Brain microvascular endothelial cell (primary cell): ENCODE data around the gene AGRN.
"Not testable (repeated sequence)": the region's sequence is repeated elsewhere in the genome, so short reads cannot be mapped to it uniquely, and the experiment has no call there.

Experiments
- DNase-seq: peaks from one replicate; pipeline ENCODE4 v3.0.0-alpha.2; 2020
- H3K27ac ChIP-seq: fragments of 250-450 bp; sonication (Bioruptor Pico); 2 replicates; pipeline ENCODE4 v1.5.1; 2020; ENCODE audit warnings: mild to moderate bottlenecking, moderate library complexity
- H3K27me3 ChIP-seq: fragments of 250-450 bp; sonication (Bioruptor Pico); replicated peaks from 2 replicates; pipeline ENCODE4 v1.5.1; 2020; ENCODE audit warnings: mild to moderate bottlenecking
- H3K36me3 ChIP-seq: fragments of 250-450 bp; sonication (Bioruptor Pico); replicated peaks from 2 replicates; pipeline ENCODE4 v1.5.1; 2020; ENCODE audit warnings: mild to moderate bottlenecking
- H3K4me3 ChIP-seq: 2 replicates; pipeline ENCODE4 v1.5.1; 2011; ENCODE audit warnings: low read depth, mild to moderate bottlenecking, control low read depth, low read length, moderate library complexity
- CTCF ChIP-seq: IDR thresholded peaks from 2 replicates; pipeline ENCODE4 v1.5.1; 2011; ENCODE audit warnings: low read depth, mild to moderate bottlenecking, moderate library complexity, low read length, control low read depth, inconsistent platforms; ENCODE audit errors: missing control alignments
- in situ Hi-C: cut with HindIII; loops from 2 replicates; pipeline ENCODE4 v1.10.0; 2017; ENCODE audit warnings: low sequenced_read_pairs, low pct_ligation_motif_present

AGRN gene

GRCh38 chr1:1013105-1013921 lies 6.6 kb upstream of the AGRN start, which contains the start of gene ISG15:
TSS of gene ISG15 (plus strand) at chr1:1013497. CDS start at chr1:1013574, 77 bp downstream.
- Histone ChIP-seq H3K4me3 (peak within 1 kb of the TSS; percentile 69), H3K27me3 (no peaks in the 10 kb centered on the region), H3K36me3 (no peaks in the 10 kb centered on the region), H3K27ac (peak within 1 kb of the TSS; percentile 71)
- DNase-seq: peak; percentile 86
- TF ChIP-seq CTCF: peak; percentile 2
- in situ Hi-C loops: no loop called here

- in situ Hi-C loops: no loop called here
- H3K4me3 ChIP-seq: peak overlapping the region; percentile 69
- H3K27me3 ChIP-seq: no peaks in the 10 kb centered on the region
- no peak for TF ChIP-seq CTCF
- H3K36me3 ChIP-seq: no peaks in the 10 kb centered on the region
- no peak for DNase-seq
- H3K27ac ChIP-seq: peak overlapping the region; percentile 71
Observed at GRCh38 chr1:1013922-1014648, 5.8 kb upstream of the AGRN start.

- no peak for DNase-seq
- in situ Hi-C loops: no loop called here
- peak; percentile 65 for TF ChIP-seq CTCF
- no peaks in the 10 kb centered on the region for H3K27me3 ChIP-seq
- H3K4me3 ChIP-seq: no peak overlapping the region
- peak overlapping the region; percentile 33 for H3K27ac ChIP-seq
- H3K36me3 ChIP-seq: no peaks in the 10 kb centered on the region
Observed at GRCh38 chr1:1014799-1015681, 4.9 kb upstream of the AGRN start.

- H3K36me3 ChIP-seq, DNase-seq, in situ Hi-C loops: not testable (repeated sequence)
Observed at GRCh38 chr1:1017397-1018320, 2.3 kb upstream of the AGRN start.

GRCh38 chr1:1018321-1018685 lies 1.6 kb upstream of the AGRN start:
- H3K27ac ChIP-seq, H3K27me3 ChIP-seq, in situ Hi-C loops, H3K4me3 ChIP-seq, DNase-seq, H3K36me3 ChIP-seq: not testable (repeated sequence)

More at GRCh38 chr1:1017397-1018320, 2.3 kb upstream of the AGRN start:
- H3K27ac ChIP-seq, H3K27me3 ChIP-seq, H3K4me3 ChIP-seq: not testable (repeated sequence)
